HL-60 (cell line): ENCODE measurements around the gene MYMK.

Experiments used
- DNase-seq, 2 experiments: peaks; one replicate each; pipeline ENCODE4 v3.0.0-alpha.2; 2010 to 2020; ENCODE audit warnings: low read depth in 1 of 2, low spot score in 1 of 2
- H3K27ac ChIP-seq: fragments of 250-450 bp; sonication (Bioruptor Pico); replicated peaks from 2 replicates; pipeline ENCODE4 v1.5.1; 2020; ENCODE audit warnings: mild to moderate bottlenecking, moderate library complexity
- H3K27me3 ChIP-seq: fragments of 250-450 bp; sonication (Bioruptor Pico); 2 replicates; pipeline ENCODE4 v1.5.1; 2021; ENCODE audit warnings: mild to moderate bottlenecking, moderate library complexity; ENCODE audit not compliant: insufficient read depth, poor library complexity, severe bottlenecking
- H3K4me3 ChIP-seq: replicated peaks from 2 replicates; pipeline ENCODE4 v1.5.1; 2011; ENCODE audit warnings: mild to moderate bottlenecking, control low read depth, low read length; ENCODE audit not compliant: insufficient read depth
- GABPA ChIP-seq: IDR thresholded peaks from 2 replicates; pipeline ENCODE4 v1.6.1; 2012; ENCODE audit warnings: low read depth
- POLR2AphosphoS5 ChIP-seq: IDR thresholded peaks from 2 replicates; pipeline ENCODE4 v1.6.1; 2012; ENCODE audit warnings: low read depth
- SPI1 ChIP-seq: IDR thresholded peaks from 2 replicates; pipeline ENCODE4 v1.6.1; 2012; ENCODE audit warnings: low read depth, mild to moderate bottlenecking, borderline replicate concordance
- TF ChIP-seq, protein P1 (sequence below): IDR thresholded peaks from 2 replicates; pipeline ENCODE4 v1.6.1; 2012; ENCODE audit warnings: low read depth; ENCODE audit not compliant: insufficient replicate concordance
- TF ChIP-seq, protein P2 (sequence below): IDR thresholded peaks from one replicate; pipeline ENCODE4 v1.5.1; 2011; ENCODE audit warnings: low read length, control low read depth, inconsistent platforms; ENCODE audit not compliant: insufficient read depth

Gene MYMK

DNA sequence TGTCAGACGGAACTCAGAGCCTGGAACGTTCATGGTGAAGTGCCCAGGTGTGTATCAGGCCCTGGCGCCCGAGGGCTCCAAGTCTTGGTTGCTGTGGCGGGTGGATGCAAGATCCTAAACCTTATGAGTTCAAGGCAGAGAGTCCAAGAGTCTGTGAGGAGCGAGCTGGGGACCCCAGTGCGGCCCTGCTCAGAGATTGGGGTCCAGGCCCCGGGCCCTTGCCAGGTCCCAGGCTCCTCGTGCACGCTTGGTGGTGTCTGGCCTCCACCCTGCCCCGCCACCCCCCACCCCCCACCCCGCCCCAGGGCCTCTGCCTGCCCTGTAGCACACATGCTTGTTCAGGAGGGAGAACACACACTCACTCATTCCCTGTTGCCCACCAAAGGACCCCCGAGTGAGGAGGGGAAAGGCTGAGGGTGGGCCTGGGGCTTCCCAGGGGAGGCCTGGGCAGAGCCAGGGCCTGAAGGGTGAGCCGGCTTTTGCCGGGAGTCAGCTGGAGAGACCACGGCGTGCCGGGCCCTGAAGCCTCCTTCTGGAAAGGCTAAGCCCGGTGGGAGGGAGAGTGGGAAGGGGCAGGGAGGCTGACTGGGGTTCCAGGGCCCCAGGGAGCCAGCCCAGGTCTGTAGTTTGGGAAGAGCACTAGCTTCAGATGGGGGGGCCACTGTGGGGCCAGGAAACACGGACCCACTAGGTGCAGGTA is 47.3 kb upstream of the MYMK start:
- TF ChIP-seq, protein P1, sequence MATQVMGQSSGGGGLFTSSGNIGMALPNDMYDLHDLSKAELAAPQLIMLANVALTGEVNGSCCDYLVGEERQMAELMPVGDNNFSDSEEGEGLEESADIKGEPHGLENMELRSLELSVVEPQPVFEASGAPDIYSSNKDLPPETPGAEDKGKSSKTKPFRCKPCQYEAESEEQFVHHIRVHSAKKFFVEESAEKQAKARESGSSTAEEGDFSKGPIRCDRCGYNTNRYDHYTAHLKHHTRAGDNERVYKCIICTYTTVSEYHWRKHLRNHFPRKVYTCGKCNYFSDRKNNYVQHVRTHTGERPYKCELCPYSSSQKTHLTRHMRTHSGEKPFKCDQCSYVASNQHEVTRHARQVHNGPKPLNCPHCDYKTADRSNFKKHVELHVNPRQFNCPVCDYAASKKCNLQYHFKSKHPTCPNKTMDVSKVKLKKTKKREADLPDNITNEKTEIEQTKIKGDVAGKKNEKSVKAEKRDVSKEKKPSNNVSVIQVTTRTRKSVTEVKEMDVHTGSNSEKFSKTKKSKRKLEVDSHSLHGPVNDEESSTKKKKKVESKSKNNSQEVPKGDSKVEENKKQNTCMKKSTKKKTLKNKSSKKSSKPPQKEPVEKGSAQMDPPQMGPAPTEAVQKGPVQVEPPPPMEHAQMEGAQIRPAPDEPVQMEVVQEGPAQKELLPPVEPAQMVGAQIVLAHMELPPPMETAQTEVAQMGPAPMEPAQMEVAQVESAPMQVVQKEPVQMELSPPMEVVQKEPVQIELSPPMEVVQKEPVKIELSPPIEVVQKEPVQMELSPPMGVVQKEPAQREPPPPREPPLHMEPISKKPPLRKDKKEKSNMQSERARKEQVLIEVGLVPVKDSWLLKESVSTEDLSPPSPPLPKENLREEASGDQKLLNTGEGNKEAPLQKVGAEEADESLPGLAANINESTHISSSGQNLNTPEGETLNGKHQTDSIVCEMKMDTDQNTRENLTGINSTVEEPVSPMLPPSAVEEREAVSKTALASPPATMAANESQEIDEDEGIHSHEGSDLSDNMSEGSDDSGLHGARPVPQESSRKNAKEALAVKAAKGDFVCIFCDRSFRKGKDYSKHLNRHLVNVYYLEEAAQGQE = no peak
- TF ChIP-seq, protein P2, sequence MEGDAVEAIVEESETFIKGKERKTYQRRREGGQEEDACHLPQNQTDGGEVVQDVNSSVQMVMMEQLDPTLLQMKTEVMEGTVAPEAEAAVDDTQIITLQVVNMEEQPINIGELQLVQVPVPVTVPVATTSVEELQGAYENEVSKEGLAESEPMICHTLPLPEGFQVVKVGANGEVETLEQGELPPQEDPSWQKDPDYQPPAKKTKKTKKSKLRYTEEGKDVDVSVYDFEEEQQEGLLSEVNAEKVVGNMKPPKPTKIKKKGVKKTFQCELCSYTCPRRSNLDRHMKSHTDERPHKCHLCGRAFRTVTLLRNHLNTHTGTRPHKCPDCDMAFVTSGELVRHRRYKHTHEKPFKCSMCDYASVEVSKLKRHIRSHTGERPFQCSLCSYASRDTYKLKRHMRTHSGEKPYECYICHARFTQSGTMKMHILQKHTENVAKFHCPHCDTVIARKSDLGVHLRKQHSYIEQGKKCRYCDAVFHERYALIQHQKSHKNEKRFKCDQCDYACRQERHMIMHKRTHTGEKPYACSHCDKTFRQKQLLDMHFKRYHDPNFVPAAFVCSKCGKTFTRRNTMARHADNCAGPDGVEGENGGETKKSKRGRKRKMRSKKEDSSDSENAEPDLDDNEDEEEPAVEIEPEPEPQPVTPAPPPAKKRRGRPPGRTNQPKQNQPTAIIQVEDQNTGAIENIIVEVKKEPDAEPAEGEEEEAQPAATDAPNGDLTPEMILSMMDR = no peak
- TF ChIP-seq SPI1 = no peak

DNA sequence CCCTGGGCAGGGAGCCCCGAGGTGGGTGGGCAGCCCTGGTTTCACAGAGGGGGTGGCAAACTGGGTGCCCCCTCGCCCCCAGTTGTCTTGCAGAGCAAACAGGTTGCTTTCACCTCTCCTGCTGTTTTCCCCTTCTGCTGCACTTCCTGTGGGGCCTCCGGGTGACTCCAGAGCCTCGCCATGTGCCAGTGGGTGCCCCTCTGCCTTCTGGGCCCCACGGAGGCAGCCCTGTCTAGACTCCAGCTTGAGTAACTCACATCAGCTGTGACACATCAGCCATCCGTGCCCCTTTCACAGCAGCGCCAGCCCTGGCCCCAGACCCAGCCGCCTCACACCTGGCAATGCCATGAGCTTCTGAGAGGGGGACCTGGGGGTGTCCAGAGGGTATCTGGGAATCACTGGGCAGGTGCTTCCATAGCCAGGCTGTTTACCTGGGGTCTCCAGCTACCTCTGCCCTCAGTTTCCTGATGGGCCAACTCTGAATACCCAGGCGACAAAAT is 46.7 kb upstream of the MYMK start:
- no peak overlapping the region for H3K27ac ChIP-seq
- peaks cover 5% of the 10 kb centered on the region for H3K27me3 ChIP-seq
- H3K4me3 ChIP-seq = no peak overlapping the region
- no peak for TF ChIP-seq POLR2AphosphoS5
- TF ChIP-seq SPI1 = no peak
- TF ChIP-seq, protein P2 = no peak
- TF ChIP-seq, protein P1 = no peak
- TF ChIP-seq GABPA = no peak
- DNase-seq = no peak

More for the DNA sequence above, 47.3 kb upstream of the MYMK start:
- no peak overlapping the region for H3K27ac ChIP-seq
- H3K27me3 ChIP-seq = peaks cover 10% of the 10 kb centered on the region
- no peak for DNase-seq
- no peak overlapping the region for H3K4me3 ChIP-seq

DNA sequence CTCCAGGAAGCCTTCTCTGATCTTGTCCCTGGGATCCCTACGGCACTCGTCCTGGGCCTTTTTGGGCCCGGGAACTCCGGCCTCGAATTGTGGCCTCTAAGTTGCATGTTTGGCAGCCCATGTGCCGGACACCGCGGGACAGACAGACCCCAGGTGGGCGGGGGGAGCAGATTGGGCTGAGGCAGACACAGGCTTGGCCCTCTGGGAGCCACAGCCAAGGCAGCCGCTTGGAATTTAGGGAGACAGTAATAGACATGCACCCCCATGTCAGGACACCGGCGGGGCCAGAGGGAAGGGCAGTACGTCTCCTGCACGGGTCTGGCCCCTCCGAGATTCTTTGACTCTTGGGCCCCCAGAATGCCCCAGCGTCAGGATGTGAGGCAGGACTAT is 45.9 kb upstream of the MYMK start:
- Histone ChIP-seq H3K27ac (no peak overlapping the region), H3K27me3 (no peaks in the 10 kb centered on the region)

More for the DNA sequence above, 45.9 kb upstream of the MYMK start:
- DNase-seq = no peak
- no peak overlapping the region for H3K4me3 ChIP-seq
- no peak for TF ChIP-seq POLR2AphosphoS5
- TF ChIP-seq GABPA = no peak
- no peak for TF ChIP-seq SPI1
- TF ChIP-seq, protein P2 = no peak
- TF ChIP-seq, protein P1 = no peak
